Medulla oblongata (tissue), 1 donor: ENCODE data around the gene MPHOSPH10.
"Not testable (repeated sequence)": the region's sequence is repeated elsewhere in the genome, so short reads cannot be mapped to it uniquely, and the experiment has no call there.

Experiments
- DNase-seq: peaks from one replicate; pipeline ENCODE4 v3.0.0-alpha.2; 2015; ENCODE audit errors: extremely low spot score

The MPHOSPH10 gene

GRCh38 chr2:71130152-71130904 is at the start of gene MPHOSPH10, which contains the start of gene MCEE:
MPHOSPH10 (plus strand) TSS chr2:71130634; CDS start chr2:71130666, 32 bp downstream.
MCEE (minus strand) TSS chr2:71130229; CDS start chr2:71130219, 10 bp downstream.
- peak; percentile 92 for DNase-seq

- no peak for DNase-seq
These were observed 47.8 kb upstream of the MPHOSPH10 start for GRCh38 chr2:71082402-71083252.

DNA sequence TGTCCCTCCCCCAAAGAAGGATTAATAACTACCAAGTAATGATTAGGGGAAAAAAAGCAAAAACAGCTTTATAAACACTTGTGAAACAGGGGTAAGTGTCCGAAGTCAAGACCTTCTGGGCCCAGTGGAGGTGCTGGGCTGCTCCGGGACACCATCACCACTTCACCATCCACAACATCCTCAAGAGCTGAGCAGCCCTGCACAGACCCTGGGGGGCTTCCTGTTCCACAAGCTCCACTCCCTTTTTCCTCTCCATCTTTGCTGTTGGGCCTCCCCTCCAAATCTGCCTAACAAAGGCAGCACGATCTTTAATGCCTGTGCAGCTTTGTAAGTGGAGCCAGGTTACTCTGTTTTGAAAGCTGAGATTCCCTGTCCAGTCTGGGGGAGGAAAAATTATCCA is 47.1 kb upstream of the MPHOSPH10 start:
- not testable (repeated sequence) for DNase-seq

- DNase-seq = not testable (repeated sequence)
These were observed 46.6 kb upstream of the MPHOSPH10 start for GRCh38 chr2:71083752-71084312.

DNA sequence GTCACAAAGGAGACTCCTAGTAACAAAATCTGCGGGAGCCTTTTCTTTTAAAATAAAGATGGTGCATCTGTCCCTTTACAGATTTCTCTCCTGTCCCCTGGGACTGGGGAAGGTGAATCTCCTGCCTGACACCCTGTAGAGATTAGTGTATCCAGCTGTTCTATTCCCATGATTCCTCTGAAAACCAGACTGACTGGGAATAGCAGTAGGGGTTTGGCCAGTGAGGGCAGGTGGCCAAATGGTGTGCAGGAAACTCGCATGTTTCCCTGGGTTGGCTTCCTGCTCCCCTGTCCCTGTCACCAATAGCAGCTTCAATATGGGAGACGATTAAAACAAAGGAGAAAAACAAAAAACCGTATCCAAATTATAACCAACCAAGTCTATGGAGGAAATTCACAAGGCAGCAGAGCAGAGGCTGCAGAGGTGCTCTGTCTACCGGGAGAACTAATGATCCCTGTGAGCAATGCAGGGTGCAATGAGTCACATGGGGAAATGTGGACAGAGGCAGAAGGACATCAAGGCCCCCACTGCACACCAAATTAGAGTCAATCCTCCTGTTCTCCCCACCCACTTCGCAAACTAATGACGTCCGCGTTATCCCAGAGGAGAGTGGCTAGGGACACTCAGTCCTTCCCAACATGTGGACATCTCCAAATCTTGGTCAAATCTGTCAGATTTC is 45.0 kb upstream of the MPHOSPH10 start:
- DNase-seq = not testable (repeated sequence)

DNA sequence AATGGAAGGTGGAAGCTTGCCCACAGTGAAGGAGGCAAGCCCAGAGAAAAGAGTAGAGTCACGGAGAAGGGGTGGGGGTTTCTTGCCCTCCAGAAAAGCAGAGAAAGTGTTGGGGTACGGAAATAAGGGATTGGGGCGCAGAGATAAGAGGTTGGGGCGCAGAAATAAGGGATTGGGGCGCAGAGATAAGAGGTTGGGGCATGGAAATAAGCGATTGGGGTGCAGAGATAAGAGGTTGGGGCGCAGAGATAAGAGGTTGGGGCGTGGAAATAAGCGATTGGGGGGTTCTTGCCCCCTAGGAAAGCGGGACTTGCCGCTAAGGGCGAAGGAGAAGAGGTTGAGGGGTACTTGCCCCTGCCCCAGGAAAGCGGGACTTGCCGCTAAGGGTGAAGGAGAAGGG is 41.0 kb upstream of the MPHOSPH10 start:
- DNase-seq = not testable (repeated sequence)

GRCh38 chr2:71091808-71092207 is 38.6 kb upstream of the MPHOSPH10 start:
- DNase-seq = not testable (repeated sequence)

GRCh38 chr2:71092491-71093260 is 37.8 kb upstream of the MPHOSPH10 start:
- DNase-seq = not testable (repeated sequence)

- peak; percentile 27 for DNase-seq
These were observed 30.1 kb upstream of the MPHOSPH10 start for GRCh38 chr2:71100195-71100964.

GRCh38 chr2:71101656-71102055 is 28.8 kb upstream of the MPHOSPH10 start:
- no peak for DNase-seq

DNA sequence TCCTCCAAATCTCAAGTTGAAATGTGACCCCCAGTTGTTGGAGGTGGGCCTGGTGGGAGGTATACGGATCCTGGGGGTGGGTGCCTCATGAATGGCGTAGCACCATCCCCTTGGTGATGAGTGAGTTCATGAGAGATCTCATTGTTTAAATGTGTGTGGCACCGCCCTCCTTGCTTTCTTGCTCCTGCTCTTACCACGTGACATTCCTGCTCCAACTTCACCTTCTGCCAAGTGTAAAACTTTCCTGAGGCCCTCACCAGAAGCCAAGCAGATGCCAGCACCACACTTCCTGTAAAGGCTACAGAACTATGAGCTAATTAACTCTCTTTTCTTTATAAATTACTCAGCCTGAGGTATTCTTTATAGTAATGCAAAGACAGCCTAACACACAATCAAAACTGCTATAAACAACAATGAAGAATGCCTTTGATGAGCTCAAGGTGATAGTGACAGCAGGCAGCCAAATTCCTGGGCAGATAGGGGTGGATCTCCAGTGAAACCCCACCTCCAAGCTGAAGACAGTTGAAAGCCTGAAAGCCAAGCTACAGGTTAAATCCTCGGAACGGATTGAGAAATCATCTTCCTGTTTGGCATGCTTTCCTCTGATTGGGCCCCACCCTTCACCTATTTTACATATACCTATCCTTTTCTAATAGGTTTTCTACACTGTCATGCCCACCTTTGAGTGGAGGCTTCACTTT is 27.3 kb upstream of the MPHOSPH10 start:
- DNase-seq = no peak

- DNase-seq = no peak
These were observed 26.6 kb upstream of the MPHOSPH10 start for GRCh38 chr2:71103809-71104208.

DNA sequence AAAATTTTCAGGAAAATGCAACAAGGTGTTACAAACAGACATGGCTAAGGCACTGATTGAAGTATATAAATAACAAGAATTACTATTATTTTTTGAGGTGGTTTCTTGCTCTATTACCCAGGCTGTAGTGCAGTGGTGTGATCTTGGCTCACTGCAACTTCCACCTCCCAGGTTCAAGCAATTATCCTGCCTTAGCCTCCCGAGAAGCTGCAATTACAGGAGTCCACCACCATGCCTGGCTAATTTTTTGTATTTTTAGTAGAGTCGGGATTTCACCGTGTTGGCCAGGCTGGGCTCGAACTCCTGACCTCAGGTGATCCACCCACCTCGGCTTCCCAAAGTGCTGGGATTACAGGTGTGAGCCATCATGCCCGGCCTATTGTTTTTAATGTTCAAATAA is 24.0 kb upstream of the MPHOSPH10 start:
- not testable (repeated sequence) for DNase-seq

- no peak for DNase-seq
These were observed 22.3 kb upstream of the MPHOSPH10 start for GRCh38 chr2:71108091-71108490.

- DNase-seq = no peak
These were observed 16.6 kb upstream of the MPHOSPH10 start for GRCh38 chr2:71113843-71114242.

DNA sequence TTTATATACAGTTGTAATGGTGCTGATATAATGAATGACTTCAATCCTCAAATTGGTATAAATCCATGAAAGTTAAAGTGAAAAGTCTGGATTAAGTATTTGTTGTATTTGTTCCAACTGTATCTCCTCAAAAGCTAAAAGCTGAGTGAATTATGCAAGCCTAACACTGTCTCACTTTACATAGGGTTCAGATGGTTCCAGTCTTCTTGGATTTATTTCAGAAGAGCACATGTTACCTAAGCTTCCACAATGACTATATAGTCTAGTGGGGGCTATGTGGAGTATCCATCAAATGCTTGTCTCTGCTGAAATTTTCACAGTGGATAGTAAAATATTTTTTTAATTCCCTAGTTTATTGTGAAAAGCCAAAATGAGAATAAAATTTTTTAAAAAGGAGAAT is 13.4 kb upstream of the MPHOSPH10 start:
- DNase-seq = no peak

DNA sequence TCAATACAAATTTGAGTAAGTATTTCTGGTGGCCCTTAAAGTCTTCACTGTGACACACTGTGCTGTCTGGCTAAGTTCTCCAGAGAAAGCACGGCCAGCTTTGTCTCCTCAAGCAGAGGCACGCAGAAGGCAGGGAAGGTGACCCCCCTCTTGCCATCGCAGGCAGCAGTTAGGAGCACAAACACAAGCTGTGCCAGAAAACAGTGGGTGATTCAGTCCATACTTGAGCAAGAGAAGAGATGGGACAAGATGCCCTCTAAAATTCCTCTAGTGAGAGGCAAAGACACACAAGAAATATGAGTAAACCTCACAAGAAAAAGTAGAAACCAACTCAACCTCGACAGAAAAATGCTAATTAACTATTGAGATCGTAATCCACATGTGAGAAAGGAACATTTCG is 10.2 kb upstream of the MPHOSPH10 start:
- DNase-seq = no peak

- no peak for DNase-seq
These were observed 9.0 kb upstream of the MPHOSPH10 start for GRCh38 chr2:71121479-71121878.
